Uterus (tissue), 4 donors: Measurements from ENCODE around the gene TTC22. TPM values are rescaled to one million over a fixed set of nuclear protein-coding genes. Genes with fewer than 3 reads are reported as not detected.

Source experiments
- DNase-seq, 2 donors: peaks; one replicate each; pipeline ENCODE4 v3.0.0-alpha.2; 2019 to 2020
- H3K27ac ChIP-seq, 2 donors: fragments of 200-600 bp; sonication (generic); 1 replicate in 1 of 2; 2 replicates in 1 of 2; pipeline ENCODE4 v1.5.1; 2016 to 2018
- H3K27me3 ChIP-seq, 2 donors: fragments of 200-600 bp; sonication (generic); one replicate each; pipeline ENCODE4 v1.5.1; 2018 to 2019; ENCODE audit warnings: control low read depth in 1 of 2
- H3K36me3 ChIP-seq, 2 donors: fragments of 200-600 bp; sonication (generic); one replicate each; pipeline ENCODE4 v1.5.1; 2019; ENCODE audit warnings: control low read depth in 1 of 2
- H3K4me1 ChIP-seq, 2 donors: fragments of 200-600 bp; sonication (generic); one replicate each; pipeline ENCODE4 v1.5.1; 2018 to 2019; ENCODE audit warnings: control low read depth in 1 of 2
- H3K4me3 ChIP-seq, 2 donors: fragments of 200-600 bp; sonication (generic); 1 replicate in 1 of 2; 2 replicates in 1 of 2; pipeline ENCODE4 v1.5.1; 2018 to 2019; ENCODE audit warnings: mild to moderate bottlenecking in 1 of 2
- H3K9me3 ChIP-seq, 2 donors: fragments of 200-600 bp; sonication (generic); one replicate each; pipeline ENCODE4 v1.5.1; 2019; ENCODE audit warnings: control low read depth in 1 of 2
- POLR2A ChIP-seq, 2 donors: fragments of 450-650 bp; IDR thresholded peaks; one replicate each; pipeline ENCODE4 v1.6.1; 2016; ENCODE audit warnings: antibody characterized with exemption in 2 of 2, mild to moderate bottlenecking in 1 of 2, moderate library complexity in 1 of 2
- intact Hi-C: fragments of 100-400 bp; cut with DNase I; formaldehyde crosslinking; loops from one replicate; pipeline ENCODE4 v1.15.1; 2023; ENCODE audit warnings: low total_unique reads
- total RNA-seq, 4 donors: library from RNA; depleted of rRNA in 3 of 4; stranded (reverse); fragments of >200 nt in 3 of 4; gene quantifications; one replicate each; pipeline versions ENCODE4 v1.1.0 to v1.2.4, GENCODE V29; 2014 to 2023
- TF ChIP-seq, protein P1 (sequence below), 4 experiments: fragments of 200-600 bp in 2 of 4; fragments of 450-650 bp in 2 of 4; sonication (generic) in 2 of 4; IDR thresholded peaks; one replicate each; pipeline ENCODE4 v1.5.1; 2016 to 2019; ENCODE audit warnings: antibody characterized with exemption in 4 of 4, mild to moderate bottlenecking in 2 of 4, moderate library complexity in 1 of 4
- donor health status: DM: yes; HTN: yes; CAD: no.

The TTC22 gene
- total RNA-seq, 4 donors from 2014 or later = 3.2 to 5.3 TPM; not detected in 2

DNA sequence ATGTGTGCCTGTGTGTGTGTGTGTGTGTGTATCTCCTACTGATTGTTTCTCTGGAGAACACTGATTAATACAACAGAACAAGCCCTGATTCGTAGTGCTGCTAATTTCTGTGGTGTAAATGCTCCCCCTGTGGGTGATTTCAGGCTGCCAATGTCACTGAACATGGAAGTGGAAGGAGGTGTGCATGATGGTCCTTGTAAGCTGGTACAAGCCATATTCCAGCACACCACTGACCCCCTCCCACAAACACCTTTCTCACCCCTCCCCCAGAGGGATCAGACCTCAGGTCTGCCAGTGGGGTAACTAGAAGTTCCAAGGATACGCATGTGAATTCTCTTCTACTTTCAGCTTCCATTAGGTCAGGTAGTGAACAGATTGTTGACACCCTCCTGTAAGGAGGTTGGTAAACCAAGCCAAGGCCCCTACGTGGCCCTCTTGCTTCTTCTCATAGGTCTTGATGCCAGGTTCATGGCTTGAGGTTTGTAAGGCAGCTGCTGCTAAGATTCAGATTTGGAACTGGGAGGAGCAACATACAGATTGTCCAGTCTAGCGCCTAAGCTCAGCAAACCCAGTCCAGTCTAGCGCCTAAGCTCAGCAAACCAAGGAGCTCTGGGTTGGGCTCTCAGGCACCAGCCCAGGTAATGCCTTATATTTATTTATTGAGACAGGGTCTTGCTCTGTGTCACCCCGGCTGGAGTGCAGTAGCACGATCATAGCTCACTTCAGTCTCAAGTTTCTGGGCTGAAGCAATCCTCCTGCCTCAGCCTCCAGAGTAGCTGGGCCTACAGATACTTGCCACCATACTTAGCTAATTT, 47.2 kb upstream of the TTC22 start:
- no peak for DNase-seq
- Histone ChIP-seq H3K27ac (no peak overlapping the region), H3K9me3 (no peaks in the 10 kb centered on the region), H3K4me3 (no peak overlapping the region), H3K4me1 (no peaks in the 10 kb centered on the region), H3K36me3 (no peaks in the 10 kb centered on the region), H3K27me3 (no peaks in the 10 kb centered on the region)
- TF ChIP-seq, protein P1, sequence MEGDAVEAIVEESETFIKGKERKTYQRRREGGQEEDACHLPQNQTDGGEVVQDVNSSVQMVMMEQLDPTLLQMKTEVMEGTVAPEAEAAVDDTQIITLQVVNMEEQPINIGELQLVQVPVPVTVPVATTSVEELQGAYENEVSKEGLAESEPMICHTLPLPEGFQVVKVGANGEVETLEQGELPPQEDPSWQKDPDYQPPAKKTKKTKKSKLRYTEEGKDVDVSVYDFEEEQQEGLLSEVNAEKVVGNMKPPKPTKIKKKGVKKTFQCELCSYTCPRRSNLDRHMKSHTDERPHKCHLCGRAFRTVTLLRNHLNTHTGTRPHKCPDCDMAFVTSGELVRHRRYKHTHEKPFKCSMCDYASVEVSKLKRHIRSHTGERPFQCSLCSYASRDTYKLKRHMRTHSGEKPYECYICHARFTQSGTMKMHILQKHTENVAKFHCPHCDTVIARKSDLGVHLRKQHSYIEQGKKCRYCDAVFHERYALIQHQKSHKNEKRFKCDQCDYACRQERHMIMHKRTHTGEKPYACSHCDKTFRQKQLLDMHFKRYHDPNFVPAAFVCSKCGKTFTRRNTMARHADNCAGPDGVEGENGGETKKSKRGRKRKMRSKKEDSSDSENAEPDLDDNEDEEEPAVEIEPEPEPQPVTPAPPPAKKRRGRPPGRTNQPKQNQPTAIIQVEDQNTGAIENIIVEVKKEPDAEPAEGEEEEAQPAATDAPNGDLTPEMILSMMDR (IDR thresholded peaks at IDR 0.05) = no peak
- intact Hi-C loops = no loop called here

DNA sequence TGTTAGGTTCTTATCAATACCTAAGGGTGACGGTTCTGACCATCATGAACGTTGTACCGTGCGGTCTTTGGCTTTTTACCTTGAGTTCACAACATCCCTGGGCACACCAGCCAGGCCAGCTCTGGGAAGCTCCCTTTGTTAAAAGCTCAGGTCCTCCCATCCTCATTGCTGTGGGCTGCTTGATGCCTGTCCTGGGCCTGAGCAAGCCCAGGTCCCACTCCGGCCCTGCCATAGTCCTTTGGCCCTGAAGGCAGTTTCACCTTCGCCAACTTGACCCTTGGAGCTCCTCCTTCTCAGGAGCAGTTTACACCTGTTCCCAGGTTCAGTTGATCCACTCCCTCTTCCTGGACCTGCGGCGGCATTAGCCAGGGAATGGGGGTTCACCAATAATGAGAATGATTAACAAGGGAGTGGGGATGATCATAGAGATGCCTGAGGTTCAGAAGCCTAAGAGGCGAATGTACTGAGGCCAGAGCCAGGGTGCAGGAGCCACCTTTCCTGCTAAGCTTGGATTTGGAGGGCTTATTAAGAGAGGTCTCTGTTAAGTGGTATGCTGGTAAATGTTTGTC, 45.7 kb upstream of the TTC22 start:
- no peak overlapping the region for H3K27ac ChIP-seq
- DNase-seq = no peak
- no peak for TF ChIP-seq POLR2A (IDR thresholded peaks at IDR 0.05)
- TF ChIP-seq, protein P1 (IDR thresholded peaks at IDR 0.05) = no peak
- no peaks in the 10 kb centered on the region for H3K9me3 ChIP-seq
- H3K36me3 ChIP-seq = no peaks in the 10 kb centered on the region
- H3K27me3 ChIP-seq = no peaks in the 10 kb centered on the region
- no peak overlapping the region for H3K4me3 ChIP-seq
- no peaks in the 10 kb centered on the region for H3K4me1 ChIP-seq
- intact Hi-C loops = no loop called here

DNA sequence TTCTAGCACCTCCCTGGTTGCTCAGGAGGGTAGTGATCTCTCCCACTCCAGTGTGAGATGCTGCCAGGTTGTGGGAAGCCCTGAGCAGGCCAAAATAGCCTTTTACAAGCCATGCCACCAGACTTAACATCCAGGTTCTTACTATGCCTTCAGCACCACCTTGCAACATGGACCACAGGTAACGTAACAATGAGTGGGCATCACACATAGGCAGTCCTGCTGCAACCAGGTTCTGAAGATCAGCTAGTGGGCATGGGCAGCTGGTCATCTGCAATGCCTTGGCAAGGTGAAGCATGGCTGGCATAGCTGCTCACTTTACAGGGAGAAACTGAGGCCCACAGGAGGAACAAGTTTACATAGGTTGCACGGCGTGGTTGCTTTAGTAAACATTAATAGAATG, 45.2 kb upstream of the TTC22 start:
- intact Hi-C loops = no loop called here
- Histone ChIP-seq H3K27ac (no peak overlapping the region), H3K27me3 (no peaks in the 10 kb centered on the region), H3K4me1 (no peaks in the 10 kb centered on the region), H3K9me3 (no peaks in the 10 kb centered on the region), H3K4me3 (no peak overlapping the region), H3K36me3 (no peaks in the 10 kb centered on the region)
- no peak for DNase-seq
- TF ChIP-seq, protein P1 (IDR thresholded peaks at IDR 0.05) = no peak
- no peak for TF ChIP-seq POLR2A (IDR thresholded peaks at IDR 0.05)

DNA sequence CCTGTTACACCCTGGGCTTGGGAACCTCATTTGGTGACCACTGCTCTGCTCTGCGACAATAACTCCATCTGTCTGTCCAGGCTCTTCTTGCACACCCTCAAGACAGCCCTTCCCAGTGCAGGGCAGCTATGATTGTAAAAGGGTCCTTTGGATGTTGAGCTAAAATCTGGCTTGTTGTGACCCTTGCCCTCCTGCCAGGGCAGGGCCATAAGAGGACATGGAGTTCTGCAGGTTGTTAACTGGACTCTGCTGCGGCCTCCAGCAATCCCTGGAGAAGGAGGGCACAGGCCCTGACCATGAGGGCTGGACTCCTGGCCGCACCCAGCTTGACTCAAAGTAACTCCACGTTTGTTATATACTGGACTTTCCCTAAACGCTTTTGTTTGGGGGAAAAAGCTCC, 44.6 kb upstream of the TTC22 start:
- TF ChIP-seq, protein P1 (IDR thresholded peaks at IDR 0.05) = no peak
- no peak for TF ChIP-seq POLR2A (IDR thresholded peaks at IDR 0.05)
- intact Hi-C loops = no loop called here
- DNase-seq = no peak
- H3K36me3 ChIP-seq = no peaks in the 10 kb centered on the region
- H3K9me3 ChIP-seq = no peaks in the 10 kb centered on the region
- H3K4me3 ChIP-seq = no peak overlapping the region
- H3K27ac ChIP-seq = no peak overlapping the region
- no peaks in the 10 kb centered on the region for H3K27me3 ChIP-seq
- no peaks in the 10 kb centered on the region for H3K4me1 ChIP-seq

DNA sequence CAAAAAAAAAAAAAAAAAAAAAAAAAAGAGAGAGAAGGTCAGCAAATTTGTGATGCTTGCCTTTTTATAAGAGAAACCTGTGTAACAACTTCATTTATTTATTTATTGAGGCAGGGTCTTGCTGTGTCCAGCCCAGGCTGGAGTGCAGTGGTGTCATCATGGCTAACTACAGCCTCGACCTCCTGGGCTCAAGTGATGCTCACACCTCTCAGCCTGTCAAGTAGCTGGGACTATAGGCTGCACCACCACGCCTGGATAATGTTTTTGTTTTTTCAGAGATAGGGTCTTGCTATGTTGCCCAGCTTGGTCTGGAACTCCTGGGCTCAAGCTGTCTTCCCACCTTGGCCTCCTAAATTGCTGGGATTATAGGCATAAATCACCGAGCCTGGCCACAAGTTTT, 43.4 kb upstream of the TTC22 start:
- intact Hi-C loops = no loop called here
- DNase-seq = no peak
- no peak for TF ChIP-seq POLR2A (IDR thresholded peaks at IDR 0.05)
- TF ChIP-seq, protein P1 (IDR thresholded peaks at IDR 0.05) = no peak
- no peaks in the 10 kb centered on the region for H3K36me3 ChIP-seq
- no peak overlapping the region for H3K27ac ChIP-seq
- H3K9me3 ChIP-seq = no peaks in the 10 kb centered on the region
- H3K4me3 ChIP-seq = no peak overlapping the region
- no peaks in the 10 kb centered on the region for H3K27me3 ChIP-seq
- H3K4me1 ChIP-seq = no peaks in the 10 kb centered on the region
